ENCODE measurements around the gene MGAT1.
"Not testable (repeated sequence)": the region's sequence is repeated elsewhere in the genome, so short reads cannot be mapped to it uniquely, and the experiment has no call there.

The MGAT1 gene

DNA sequence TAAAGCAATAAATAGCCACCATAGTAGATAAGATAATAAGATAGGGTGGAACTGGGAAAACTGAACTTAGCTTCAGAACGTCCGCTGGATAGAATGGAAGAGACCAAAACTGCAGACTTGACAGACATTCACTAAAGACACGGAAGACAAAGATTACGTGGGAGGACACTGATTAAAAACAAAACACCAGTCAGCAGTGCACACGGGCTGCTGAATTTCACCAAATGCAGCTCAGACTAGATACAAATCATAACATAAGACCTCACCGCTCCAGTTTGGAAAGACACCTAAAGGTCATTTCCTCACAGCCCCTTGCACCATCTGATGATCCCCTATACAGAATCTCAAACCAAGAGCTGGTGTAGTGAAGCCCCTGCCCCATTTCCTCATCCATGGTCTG is 59.9 kb downstream of the MGAT1 start:
- DNase-seq = no peak
- in situ Hi-C loops (cut with MboI; ENCODE audit: low pct_unique_long_range_greater_than_20kb, low sequenced_read_pairs) = no loop called here

DNA sequence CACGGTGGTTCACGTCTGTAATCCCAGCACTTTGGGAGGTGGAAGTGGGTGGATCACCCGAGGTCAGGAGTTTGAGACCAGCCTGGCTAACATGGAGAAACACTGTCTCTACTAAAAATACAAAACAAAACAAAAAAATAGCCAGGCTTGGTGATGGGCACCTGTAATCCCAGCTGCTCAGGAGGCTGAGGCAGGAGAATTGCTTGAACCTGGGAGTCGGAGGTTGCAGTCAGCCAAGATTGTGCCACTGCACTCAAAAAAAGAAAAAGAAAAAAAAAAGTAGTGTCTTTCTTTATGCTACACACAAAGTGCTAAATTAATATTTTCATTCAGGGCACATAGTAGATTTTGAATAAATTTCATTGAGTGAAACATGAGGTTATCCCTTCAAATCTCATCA is 61.7 kb downstream of the MGAT1 start:
- DNase-seq; in situ Hi-C loops (cut with MboI; ENCODE audit: low pct_unique_long_range_greater_than_20kb, low sequenced_read_pairs): not testable (repeated sequence)

DNA sequence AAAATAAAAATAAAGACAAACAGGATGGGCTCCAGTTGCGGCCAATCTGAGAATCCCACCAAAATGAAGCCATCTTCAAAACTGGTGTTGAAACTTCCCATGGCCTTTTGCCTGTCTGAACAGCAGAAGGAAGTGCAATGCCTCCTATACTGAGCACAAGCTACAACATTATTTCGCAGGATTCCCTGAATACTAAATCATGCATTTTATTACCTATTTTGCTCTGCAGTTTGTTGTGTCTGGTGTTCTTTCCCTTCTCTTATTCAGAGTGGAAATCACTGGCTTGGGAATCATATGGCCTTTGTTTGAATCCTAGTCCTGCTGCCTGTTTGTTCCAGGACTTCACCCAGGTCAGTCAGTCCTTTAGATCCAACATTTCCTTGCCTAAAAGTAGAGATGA is 62.6 kb downstream of the MGAT1 start, which contains the start of gene OR2Y1:
OR2Y1 (minus strand) TSS at position 101 of the 400 bp plus-strand sequence; CDS start at position 101, 0 bp downstream.
- in situ Hi-C loops (cut with MboI; ENCODE audit: low pct_unique_long_range_greater_than_20kb, low sequenced_read_pairs) = no loop called here
- DNase-seq = no peak

DNA sequence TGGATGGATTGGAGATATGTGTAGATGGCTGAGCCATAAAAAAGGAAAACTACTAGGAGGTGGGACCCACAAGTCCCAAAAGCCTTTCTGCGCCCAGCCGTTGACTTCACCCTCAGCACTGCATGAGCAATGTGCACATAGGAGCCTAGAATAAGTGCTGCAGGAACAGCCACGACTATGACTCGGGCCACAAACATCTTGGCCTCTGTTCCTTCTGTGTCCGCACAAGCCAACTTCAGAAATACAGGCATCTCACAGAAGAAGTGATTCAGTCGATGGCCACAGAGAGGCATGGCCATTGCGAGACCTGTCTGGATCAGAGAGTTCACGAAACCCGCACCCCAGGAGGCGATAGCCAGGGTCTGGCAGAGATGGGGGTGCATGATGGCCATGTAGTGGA is 63.3 kb downstream of the MGAT1 start:
- in situ Hi-C loops (cut with MboI; ENCODE audit: low pct_unique_long_range_greater_than_20kb, low sequenced_read_pairs) = no loop called here
- DNase-seq = no peak

DNA sequence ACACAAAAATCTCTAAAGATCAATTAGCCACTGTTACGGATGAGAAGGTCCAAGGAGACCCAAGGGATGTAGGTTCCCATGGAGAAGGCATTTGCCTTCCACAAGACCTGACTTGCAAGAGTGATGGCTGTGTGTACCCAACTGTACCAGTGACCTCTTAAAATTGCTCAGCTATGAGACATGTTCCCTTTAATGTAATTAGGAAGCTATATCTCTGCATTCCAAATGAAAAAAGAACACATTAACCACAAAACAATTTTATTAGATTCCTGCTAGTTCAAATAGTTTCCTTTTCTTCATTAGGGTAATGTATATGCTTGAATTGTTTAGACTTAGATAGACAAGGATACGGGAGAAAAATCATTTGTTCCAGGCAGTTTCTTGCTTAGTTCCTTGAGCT is 66.1 kb downstream of the MGAT1 start:
- in situ Hi-C loops (cut with MboI; ENCODE audit: low pct_unique_long_range_greater_than_20kb, low sequenced_read_pairs) = no loop called here

More for the DNA sequence above, 66.1 kb downstream of the MGAT1 start:
- no peak for DNase-seq
